ENCODE results near the gene RPS29.
A peak's percentile ranks its signal among the peaks of the same experiment; 100 is the strongest.

Gene RPS29

GRCh38 chr14:49551569-49551968 is 34.6 kb downstream of the RPS29 start:
- no peak for DNase-seq (ENCODE audit: low spot score)

- peak; percentile 26 for DNase-seq (ENCODE audit: low spot score)
Observed at GRCh38 chr14:49550286-49551184, 35.6 kb downstream of the RPS29 start.

GRCh38 chr14:49549881-49550280 is 36.3 kb downstream of the RPS29 start:
- no peak for DNase-seq (ENCODE audit: low spot score)

DNA sequence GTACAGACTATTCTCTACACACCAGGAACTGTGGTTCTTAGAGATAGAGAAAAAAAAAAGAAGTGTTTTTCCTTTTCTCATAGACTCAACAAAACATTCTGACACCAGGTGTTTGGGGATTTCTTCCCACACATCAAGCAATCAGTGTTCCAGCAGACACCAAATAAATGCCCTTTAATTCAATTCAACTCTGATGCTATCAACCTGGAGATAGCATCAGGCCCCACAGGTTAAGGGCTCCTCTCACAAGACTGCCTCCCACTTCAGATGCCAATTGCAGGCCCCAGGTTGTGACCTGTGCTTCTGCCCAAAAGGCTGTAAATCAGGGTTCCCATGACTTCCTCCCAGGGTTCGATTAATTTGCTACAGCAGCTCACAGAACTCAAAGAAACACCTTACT is 36.7 kb downstream of the RPS29 start:
- DNase-seq (ENCODE audit: low spot score): peak; percentile 79

DNA sequence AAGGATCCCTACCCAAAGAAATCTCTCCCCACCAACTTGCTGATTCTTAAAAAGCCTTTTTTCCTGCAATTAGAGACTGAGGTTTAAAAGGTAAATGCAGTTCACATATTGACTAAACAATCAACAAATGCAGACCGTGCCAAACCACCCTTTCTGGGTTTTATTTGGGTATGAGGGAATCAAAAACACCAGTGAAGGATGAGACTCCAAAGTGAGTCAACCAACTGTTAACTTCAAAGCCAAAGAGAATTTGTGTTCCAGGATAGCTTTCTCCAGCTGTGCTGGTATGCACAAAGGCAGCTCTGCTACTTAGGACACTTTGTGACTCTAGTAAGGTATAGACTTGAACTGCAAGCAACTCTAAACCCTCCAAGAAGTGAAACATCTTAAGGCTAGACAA is 39.4 kb downstream of the RPS29 start:
- no peak for DNase-seq (ENCODE audit: low spot score)

DNA sequence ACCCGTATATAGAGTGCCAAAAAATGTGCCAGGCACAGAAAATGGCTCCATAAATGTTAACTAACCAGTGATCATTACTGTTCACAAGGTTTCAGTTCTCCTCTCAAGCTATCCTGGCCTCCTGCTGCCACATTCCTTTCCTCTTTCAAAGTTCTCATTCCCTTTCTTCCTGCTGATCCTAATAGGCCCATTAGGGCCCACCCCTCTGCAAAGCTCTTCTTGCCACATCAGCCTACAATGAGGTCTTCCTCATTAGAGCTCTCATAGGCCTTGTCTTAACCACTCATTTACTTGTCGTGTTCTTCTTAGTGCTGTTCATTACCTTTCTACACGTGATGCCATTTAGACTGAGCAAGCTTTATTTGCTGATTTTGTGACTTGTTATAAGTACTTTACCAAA is 40.5 kb downstream of the RPS29 start:
- DNase-seq (ENCODE audit: low spot score): no peak

- DNase-seq (ENCODE audit: low spot score): no peak
Observed at GRCh38 chr14:49545071-49545470, 41.1 kb downstream of the RPS29 start.

GRCh38 chr14:49541049-49541448 is 45.1 kb downstream of the RPS29 start:
- no peak for DNase-seq (ENCODE audit: low spot score)

- no peak for DNase-seq (ENCODE audit: low spot score)
Observed at GRCh38 chr14:49538852-49539251, 47.3 kb downstream of the RPS29 start.

Small RNA genes lying within 50 kb of the gene (small RNA-seq; reads per million reads assigned to genes)
- gene AL139099.3 (0 reads per million in 2 experiments), gene AL139099.4 (0 reads per million in 2 experiments), gene RF00019 (0 reads per million in 2 experiments), gene RNA5SP384 (0 reads per million in 2 experiments)
